Karpas-422 (cell line): ENCODE results near the gene CAMSAP3. TPM values are rescaled to one million over a fixed set of nuclear protein-coding genes. Genes with fewer than 3 reads are reported as not detected.

Experiments
- DNase-seq: peaks from one replicate; pipeline ENCODE4 v3.0.0-alpha.2; 2015
- H2AFZ ChIP-seq: fragments of 200-600 bp; sonication (generic); 2 replicates; pipeline ENCODE4 v1.6.1; 2014; ENCODE audit warnings: antibody characterized with exemption, low read length, mixed read lengths
- H3K27ac ChIP-seq: fragments of 200-600 bp; sonication (generic); 2 replicates; pipeline ENCODE4 v1.5.1; 2014; ENCODE audit warnings: mild to moderate bottlenecking, low read length, moderate library complexity
- H3K27me3 ChIP-seq: fragments of 200-600 bp; sonication (generic); 2 replicates; pipeline ENCODE4 v1.6.1; 2014; ENCODE audit warnings: low read length, mixed read lengths
- H3K36me3 ChIP-seq: fragments of 200-600 bp; sonication (generic); 2 replicates; pipeline ENCODE4 v1.6.1; 2014; ENCODE audit warnings: low read length, mixed read lengths; ENCODE audit not compliant: insufficient read depth
- H3K4me1 ChIP-seq: fragments of 200-600 bp; sonication (generic); 2 replicates; pipeline ENCODE4 v1.6.1; 2014; ENCODE audit warnings: mild to moderate bottlenecking, low read length, mixed read lengths
- H3K4me2 ChIP-seq: fragments of 200-600 bp; sonication (generic); 2 replicates; pipeline ENCODE4 v1.6.1; 2014; ENCODE audit warnings: low read length, low read depth, mild to moderate bottlenecking; ENCODE audit not compliant: poor library complexity, severe bottlenecking
- H3K4me3 ChIP-seq: fragments of 200-600 bp; sonication (generic); 2 replicates; pipeline ENCODE4 v1.5.1; 2014; ENCODE audit warnings: mild to moderate bottlenecking, antibody characterized with exemption, low read length, mixed read lengths
- H3K79me2 ChIP-seq: fragments of 200-600 bp; sonication (generic); 2 replicates; pipeline ENCODE4 v1.6.1; 2014; ENCODE audit warnings: mild to moderate bottlenecking, low read length, mixed read lengths
- H3K9ac ChIP-seq: fragments of 200-600 bp; sonication (generic); 2 replicates; pipeline ENCODE4 v1.6.0; 2014; ENCODE audit warnings: low read length
- H3K9me2 ChIP-seq: fragments of 200-600 bp; sonication (generic), shearing (Covaris generic); replicated peaks from 2 replicates; pipeline ENCODE4 v1.6.0; 2014; ENCODE audit warnings: mild to moderate bottlenecking, low read length, moderate library complexity; ENCODE audit not compliant: insufficient read depth
- H3K9me3 ChIP-seq: fragments of 300-700, 200-600 bp; sonication (generic); 2 replicates; pipeline ENCODE4 v1.6.1; 2014; ENCODE audit warnings: low read length, mixed read lengths
- H4K20me1 ChIP-seq: fragments of 200-600 bp; sonication (generic); 2 replicates; pipeline ENCODE4 v1.6.1; 2014; ENCODE audit warnings: mild to moderate bottlenecking, antibody characterized with exemption, low read length, low read depth; ENCODE audit not compliant: insufficient read depth
- total RNA-seq: library from RNA; depleted of rRNA; stranded (reverse); fragments of >200 nt; shearing (Covaris generic); gene quantifications from 2 replicates; pipeline ENCODE4 v1.2.3, GENCODE V29; 2014; ENCODE audit warnings: low replicate concordance

Gene CAMSAP3
- total RNA-seq, 1 experiment from 2014 or later, result not detected

DNA sequence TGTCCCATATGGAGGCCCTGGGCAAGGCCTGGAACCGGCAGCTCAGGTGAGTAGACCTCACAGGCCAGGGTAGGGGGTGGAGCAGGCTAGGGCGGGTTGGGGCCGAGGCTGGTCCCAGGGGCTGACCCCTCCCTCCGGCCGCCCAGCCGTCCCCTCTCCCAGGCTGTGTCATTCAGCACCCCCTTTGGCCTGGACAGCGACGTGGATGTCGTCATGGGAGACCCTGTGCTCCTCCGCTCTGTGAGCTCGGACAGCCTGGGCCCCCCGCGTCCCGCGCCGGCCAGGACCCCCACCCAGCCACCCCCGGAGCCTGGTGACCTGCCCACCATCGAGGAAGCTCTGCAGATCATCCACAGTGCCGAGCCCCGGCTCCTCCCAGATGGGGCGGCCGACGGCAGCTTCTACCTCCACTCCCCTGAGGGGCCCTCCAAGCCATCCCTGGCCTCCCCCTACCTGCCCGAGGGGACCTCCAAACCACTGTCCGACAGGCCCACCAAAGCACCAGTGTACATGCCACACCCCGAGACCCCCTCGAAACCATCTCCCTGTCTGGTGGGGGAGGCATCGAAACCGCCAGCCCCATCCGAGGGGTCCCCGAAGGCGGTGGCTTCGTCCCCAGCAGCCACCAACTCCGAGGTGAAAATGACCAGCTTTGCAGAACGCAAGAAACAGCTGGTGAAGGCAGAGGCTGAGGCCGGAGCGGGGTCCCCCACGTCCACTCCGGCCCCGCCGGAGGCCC lies 16.0 kb downstream of the CAMSAP3 start:
- H3K4me2 ChIP-seq, result no peak overlapping the region
- no peak overlapping the region for H3K27ac ChIP-seq
- no peaks in the 10 kb centered on the region for H3K27me3 ChIP-seq
- no peaks in the 10 kb centered on the region for H3K79me2 ChIP-seq
- no peak for DNase-seq
- H3K9ac ChIP-seq, result no peak overlapping the region
- no peaks in the 10 kb centered on the region for H3K36me3 ChIP-seq
- H3K4me1 ChIP-seq, result no peaks in the 10 kb centered on the region
- H3K9me2 ChIP-seq, result no peaks in the 10 kb centered on the region
- H3K4me3 ChIP-seq, result no peak overlapping the region
- no peaks in the 10 kb centered on the region for H3K9me3 ChIP-seq
- H4K20me1 ChIP-seq, result no peaks in the 10 kb centered on the region
- H2AFZ ChIP-seq, result no peak overlapping the region

DNA sequence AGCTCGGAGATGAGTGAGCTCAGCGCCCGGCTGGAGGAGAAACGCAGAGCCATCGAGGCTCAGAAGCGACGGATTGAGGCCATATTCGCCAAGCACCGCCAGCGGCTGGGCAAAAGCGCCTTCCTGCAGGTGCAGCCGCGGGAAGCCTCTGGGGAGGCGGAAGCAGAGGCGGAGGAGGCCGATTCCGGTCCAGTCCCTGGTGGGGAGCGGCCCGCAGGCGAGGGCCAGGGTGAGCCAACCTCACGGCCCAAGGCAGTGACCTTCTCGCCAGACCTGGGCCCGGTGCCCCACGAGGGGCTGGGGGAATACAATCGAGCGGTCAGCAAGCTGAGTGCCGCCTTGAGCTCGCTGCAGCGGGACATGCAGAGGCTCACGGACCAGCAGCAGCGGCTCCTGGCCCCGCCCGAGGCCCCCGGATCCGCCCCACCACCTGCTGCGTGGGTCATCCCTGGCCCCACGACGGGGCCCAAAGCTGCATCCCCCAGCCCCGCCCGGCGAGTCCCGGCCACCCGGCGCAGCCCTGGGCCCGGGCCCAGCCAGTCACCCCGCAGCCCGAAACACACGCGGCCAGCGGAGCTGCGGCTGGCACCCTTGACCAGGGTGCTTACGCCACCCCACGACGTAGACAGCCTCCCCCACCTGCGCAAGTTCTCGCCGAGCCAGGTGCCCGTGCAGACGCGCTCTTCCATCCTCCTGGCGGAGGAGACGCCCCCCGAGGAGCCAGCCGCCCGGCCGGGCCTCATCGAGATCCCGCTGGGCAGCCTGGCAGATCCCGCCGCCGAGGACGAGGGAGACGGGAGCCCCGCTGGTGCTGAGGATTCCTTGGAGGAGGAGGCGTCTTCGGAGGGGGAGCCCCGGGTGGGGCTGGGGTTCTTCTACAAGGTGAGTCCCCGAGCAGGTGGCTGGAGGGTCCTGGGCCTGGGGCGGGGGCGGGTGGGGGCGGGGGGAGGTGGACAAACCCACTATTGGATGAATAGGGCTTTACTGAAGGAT lies 16.9 kb downstream of the CAMSAP3 start:
- Histone ChIP-seq H3K79me2 (no peaks in the 10 kb centered on the region), H3K9me3 (no peaks in the 10 kb centered on the region), H3K9ac (no peak overlapping the region), H3K4me1 (no peaks in the 10 kb centered on the region), H4K20me1 (no peaks in the 10 kb centered on the region), H3K27ac (no peak overlapping the region), H3K27me3 (no peaks in the 10 kb centered on the region), H3K36me3 (no peaks in the 10 kb centered on the region), H3K9me2 (no peaks in the 10 kb centered on the region), H3K4me2 (no peak overlapping the region), H2AFZ (no peak overlapping the region), H3K4me3 (no peak overlapping the region)
- no peak for DNase-seq

DNA sequence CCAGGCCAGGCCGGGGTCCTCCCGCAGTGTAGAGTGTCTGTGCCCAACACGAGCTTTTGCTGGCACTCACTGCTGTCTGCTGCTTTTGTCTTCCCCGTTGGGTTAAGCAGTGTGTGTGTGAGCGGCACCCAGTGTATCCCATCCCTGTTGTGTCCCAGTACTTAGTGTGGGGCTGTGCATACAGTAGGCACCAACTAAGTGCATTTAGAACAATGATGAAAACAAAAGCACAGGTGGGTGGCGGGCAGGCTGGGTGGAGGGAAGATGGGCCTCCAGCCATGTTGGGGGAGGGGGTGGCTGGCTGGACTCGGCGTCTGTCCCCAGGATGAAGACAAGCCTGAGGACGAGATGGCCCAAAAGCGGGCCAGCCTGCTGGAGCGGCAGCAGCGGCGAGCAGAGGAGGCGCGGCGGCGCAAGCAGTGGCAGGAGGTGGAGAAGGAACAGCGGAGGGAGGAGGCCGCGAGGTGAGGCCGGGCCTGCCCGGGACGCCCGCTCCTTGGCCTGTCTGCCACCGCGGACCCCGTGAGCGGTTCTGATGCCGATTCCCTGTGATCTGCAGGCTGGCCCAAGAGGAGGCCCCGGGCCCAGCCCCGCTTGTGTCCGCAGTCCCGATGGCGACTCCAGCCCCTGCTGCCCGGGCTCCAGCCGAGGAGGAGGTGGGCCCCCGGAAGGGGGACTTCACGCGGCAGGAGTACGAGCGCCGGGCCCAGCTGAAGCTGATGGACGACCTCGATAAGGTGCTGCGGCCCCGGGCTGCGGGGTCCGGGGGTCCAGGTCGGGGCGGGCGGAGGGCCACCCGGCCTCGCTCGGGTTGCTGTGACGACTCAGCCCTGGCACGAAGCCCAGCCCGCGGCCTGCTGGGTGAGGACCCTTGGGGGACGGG lies 19.4 kb downstream of the CAMSAP3 start:
- Histone ChIP-seq H4K20me1 (no peaks in the 10 kb centered on the region), H3K27me3 (no peaks in the 10 kb centered on the region), H3K79me2 (no peaks in the 10 kb centered on the region), H3K27ac (no peak overlapping the region), H3K4me3 (no peak overlapping the region), H2AFZ (no peak overlapping the region), H3K9me3 (no peaks in the 10 kb centered on the region), H3K4me2 (no peak overlapping the region), H3K4me1 (no peaks in the 10 kb centered on the region), H3K36me3 (no peaks in the 10 kb centered on the region), H3K9ac (no peak overlapping the region), H3K9me2 (no peaks in the 10 kb centered on the region)
- no peak for DNase-seq

DNA sequence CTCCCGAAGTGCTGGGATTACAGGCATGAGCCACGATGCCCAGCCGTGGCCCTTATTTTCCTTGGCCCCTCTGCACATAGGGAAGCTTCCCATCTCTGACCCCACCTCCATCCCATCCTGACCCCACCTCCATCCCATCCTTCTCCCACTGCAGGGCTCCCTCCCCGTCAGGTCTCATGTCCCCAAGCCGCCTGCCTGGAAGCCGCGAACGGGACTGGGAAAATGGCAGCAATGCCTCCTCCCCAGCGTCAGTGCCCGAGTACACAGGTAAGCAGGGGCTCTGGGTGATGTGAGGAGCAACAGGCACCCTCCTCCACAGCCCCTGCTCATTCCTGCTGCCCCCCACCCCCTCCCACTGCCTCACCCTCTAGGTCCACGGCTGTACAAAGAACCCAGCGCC lies 21.5 kb downstream of the CAMSAP3 start:
- Histone ChIP-seq H3K36me3 (no peaks in the 10 kb centered on the region), H3K9me2 (no peaks in the 10 kb centered on the region), H3K4me1 (no peaks in the 10 kb centered on the region), H2AFZ (no peak overlapping the region), H3K9ac (no peak overlapping the region), H3K4me3 (no peak overlapping the region), H4K20me1 (no peaks in the 10 kb centered on the region), H3K27ac (no peak overlapping the region), H3K79me2 (no peaks in the 10 kb centered on the region), H3K4me2 (no peak overlapping the region), H3K27me3 (no peaks in the 10 kb centered on the region), H3K9me3 (no peaks in the 10 kb centered on the region)
- no peak for DNase-seq

DNA sequence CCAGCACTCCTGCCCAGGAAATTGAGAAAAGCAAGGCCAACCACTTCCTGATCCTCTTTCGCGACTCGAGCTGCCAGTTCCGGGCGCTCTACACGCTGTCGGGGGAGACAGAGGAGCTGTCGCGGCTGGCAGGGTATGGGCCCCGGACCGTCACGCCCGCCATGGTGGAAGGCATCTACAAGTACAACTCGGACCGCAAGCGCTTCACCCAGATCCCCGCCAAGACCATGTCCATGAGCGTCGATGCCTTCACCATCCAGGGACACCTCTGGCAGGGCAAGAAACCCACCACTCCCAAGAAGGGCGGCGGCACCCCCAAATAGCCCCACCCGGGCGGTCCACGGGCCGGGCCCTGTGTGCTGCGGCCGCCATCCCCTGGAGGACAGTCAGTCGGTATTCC lies 22.1 kb downstream of the CAMSAP3 start:
- Histone ChIP-seq H3K36me3 (no peaks in the 10 kb centered on the region), H3K27me3 (no peaks in the 10 kb centered on the region)

DNA sequence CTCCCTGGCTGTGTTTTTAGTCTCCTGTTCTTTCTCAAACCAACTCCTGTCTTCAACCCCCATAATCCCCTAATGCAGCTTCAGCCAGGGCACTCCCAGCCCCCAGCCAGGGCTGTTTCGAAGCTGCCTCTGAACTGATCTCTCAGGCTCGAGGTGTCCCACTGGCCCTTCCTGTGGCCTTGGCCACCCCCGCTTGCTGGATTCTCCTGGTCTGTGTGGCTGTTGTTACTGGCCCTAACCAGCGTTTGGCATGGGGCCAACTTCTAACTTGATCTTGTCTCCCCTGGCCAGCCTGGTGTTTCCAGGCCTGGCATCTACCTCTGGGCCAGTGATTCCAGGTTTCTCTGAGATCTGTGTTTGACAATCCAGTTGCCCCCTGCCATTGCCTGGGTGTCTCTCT lies 22.7 kb downstream of the CAMSAP3 start:
- H3K79me2 ChIP-seq, result no peaks in the 10 kb centered on the region
- H2AFZ ChIP-seq, result no peak overlapping the region
- H3K27me3 ChIP-seq, result no peaks in the 10 kb centered on the region
- no peak for DNase-seq
- H3K27ac ChIP-seq, result no peak overlapping the region
- H3K9me3 ChIP-seq, result no peaks in the 10 kb centered on the region
- H3K36me3 ChIP-seq, result no peaks in the 10 kb centered on the region; the same call in 1 of the 2 replicates
- H3K9ac ChIP-seq, result no peak overlapping the region
- no peak overlapping the region for H3K4me2 ChIP-seq
- H4K20me1 ChIP-seq, result 0 out of 2 replicates have a peak, but pooled peaks cover 3% of the 10 kb centered on the region
- H3K4me3 ChIP-seq, result no peak overlapping the region
- H3K9me2 ChIP-seq, result no peaks in the 10 kb centered on the region
- no peaks in the 10 kb centered on the region for H3K4me1 ChIP-seq

More for the DNA sequence above, 22.1 kb downstream of the CAMSAP3 start:
- no peak overlapping the region for H2AFZ ChIP-seq
- H3K4me2 ChIP-seq, result no peak overlapping the region
- no peaks in the 10 kb centered on the region for H3K9me2 ChIP-seq
- no peaks in the 10 kb centered on the region for H3K4me1 ChIP-seq
- no peak overlapping the region for H3K27ac ChIP-seq
- H4K20me1 ChIP-seq, result no peaks in the 10 kb centered on the region
- no peak for DNase-seq
- no peaks in the 10 kb centered on the region for H3K9me3 ChIP-seq
- H3K9ac ChIP-seq, result no peak overlapping the region
- no peak overlapping the region for H3K4me3 ChIP-seq
- H3K79me2 ChIP-seq, result no peaks in the 10 kb centered on the region

DNA sequence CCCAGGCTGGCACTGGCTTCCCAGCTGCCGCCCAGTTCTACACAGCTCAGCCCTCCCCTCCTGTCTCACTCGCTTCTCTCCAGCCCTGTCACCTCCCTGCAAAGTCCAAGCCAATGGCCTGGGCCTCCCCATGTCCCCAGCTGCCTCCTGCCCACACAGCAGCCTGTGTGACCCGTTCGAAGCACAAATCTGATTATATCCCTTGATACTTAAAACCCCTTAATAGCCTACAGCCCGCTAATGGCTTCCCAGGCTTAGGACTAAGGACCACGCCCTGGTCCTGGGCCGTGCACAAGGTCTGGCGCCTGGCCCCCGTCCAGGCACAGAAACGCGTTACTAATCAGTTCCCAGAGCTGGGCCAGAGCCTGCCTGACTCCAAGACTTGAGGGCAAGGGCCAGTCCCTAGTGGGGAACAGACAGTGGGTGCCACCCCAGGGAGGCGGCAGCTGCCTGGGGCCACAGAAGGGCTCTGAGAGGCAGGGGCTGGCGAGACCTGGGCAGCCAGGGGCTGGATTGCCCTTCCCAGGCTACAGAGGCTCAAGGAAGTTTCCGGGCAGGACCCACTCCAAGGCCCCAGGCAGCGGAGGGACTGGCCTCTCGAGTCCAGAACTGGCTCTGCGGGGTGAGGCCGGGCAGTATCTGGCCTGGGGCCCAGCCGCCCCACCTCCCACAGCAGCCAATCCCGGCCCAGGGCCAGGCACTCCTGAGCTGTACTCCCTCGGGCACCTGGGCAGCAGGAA lies 23.3 kb downstream of the CAMSAP3 start:
- Histone ChIP-seq H3K9me3 (no peaks in the 10 kb centered on the region), H3K9ac (no peak overlapping the region), H2AFZ (no peak overlapping the region), H3K79me2 (no peaks in the 10 kb centered on the region), H3K4me1 (no peaks in the 10 kb centered on the region), H3K9me2 (no peaks in the 10 kb centered on the region), H4K20me1 (0 out of 2 replicates have a peak, but pooled peaks cover 3% of the 10 kb centered on the region), H3K36me3 (no peaks in the 10 kb centered on the region; the same call in 1 of the 2 replicates), H3K4me2 (no peak overlapping the region), H3K27ac (no peak overlapping the region), H3K27me3 (no peaks in the 10 kb centered on the region), H3K4me3 (no peak overlapping the region)
- DNase-seq, result no peak
